HG03025 (cell line): ENCODE measurements around the gene PRKCA.
A peak's percentile ranks its signal among the peaks of the same experiment; 100 is the strongest.

ENCODE experiments used
- ATAC-seq: cut with Tn5 transposase; IDR thresholded peaks from one replicate; pipeline ENCODE4 v1.9.1; 2021; ENCODE audit warnings: mild to moderate bottlenecking, moderate library complexity; ENCODE audit not compliant: unreplicated experiment, low FRiP score

Gene PRKCA

DNA sequence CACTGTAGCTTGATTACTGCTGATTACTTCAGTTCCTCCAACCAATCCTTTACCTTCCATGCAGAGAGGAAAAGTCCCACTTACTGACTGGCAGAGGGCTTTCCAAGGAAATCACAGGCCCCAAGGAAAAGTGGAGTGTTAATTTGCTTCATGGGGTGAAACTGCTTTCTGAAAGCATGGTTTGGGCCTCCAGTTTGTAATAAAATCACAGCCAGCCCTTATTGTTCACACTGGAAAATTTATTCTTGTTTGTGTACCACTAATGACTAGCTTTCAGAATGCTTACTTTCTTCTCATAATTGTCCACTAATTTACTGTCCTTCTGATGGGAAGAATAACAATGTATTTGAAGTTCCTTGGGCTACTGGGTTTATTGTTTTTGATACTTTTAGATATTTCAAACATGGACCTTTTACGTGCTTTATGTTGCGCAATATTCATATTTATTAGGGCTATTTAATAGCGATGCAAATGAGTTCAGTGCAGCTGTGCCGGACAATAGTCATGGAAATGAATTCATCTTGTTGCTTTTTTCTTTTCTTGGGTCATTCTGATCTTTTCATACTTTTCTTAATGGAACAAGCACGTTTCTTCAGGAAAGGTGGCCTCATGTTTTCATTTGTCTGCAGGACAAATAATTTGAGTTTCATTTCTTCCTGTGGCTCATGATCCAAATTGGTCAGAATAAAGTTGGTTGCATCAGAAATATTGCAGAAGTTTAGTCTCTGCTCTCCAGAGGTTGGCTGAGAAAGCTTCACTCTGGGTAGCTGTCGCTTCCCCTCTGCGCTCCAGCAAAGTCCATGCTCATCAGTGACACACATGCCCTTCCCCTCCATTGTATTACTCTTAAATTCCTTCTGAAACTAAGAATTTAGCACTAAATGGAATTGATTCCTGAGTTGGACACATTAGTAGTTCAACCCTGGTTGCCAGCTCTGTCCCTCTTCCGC lies 128.7 kb downstream of the PRKCA start:
- ATAC-seq, result no peak

DNA sequence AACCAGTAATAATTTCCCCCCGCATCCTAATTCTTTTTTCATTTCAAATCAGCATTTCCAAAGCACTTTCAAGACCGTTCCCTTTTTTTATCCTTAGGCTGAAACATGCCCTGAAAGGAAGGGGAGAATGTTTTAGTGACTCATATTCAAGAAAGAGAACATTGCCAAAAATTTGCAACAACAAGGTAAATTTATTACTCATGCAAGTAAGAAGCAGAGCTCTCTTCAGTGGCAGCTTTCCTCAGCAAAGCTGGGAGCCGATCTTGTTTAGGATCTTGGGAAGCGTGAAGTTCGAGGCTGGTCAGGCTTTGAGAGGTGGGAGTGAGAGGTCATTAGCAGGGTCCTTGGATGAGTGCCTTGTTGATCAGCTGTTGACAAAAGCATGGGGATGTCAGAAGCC lies 129.5 kb downstream of the PRKCA start:
- ATAC-seq, result no peak

DNA sequence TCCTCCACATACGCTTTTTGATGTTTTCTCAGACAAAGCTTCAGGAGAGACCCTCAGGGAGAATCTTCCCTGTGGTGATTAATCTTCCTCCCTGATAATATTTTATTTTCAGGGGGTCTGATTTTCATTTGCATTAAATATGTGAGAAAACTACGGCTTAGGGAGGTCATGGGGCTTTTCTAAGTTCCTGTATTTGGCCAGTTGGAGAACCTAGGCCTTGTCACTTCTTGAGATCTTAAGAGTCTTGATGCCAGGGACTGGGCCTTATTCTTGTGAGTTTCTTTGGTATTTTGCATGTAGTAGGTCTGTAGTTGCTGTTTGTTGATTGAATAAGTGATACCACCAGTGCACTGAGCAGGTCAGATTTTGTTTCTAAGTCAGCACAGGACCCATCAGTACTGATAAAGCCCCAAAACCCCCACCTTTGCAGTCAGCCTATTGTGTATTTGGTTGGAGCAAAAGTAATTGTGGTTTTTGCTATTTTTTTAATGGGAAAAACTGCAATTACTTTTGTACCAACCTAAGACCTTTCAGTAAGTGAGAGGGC lies 130.1 kb downstream of the PRKCA start:
- no peak for ATAC-seq

DNA sequence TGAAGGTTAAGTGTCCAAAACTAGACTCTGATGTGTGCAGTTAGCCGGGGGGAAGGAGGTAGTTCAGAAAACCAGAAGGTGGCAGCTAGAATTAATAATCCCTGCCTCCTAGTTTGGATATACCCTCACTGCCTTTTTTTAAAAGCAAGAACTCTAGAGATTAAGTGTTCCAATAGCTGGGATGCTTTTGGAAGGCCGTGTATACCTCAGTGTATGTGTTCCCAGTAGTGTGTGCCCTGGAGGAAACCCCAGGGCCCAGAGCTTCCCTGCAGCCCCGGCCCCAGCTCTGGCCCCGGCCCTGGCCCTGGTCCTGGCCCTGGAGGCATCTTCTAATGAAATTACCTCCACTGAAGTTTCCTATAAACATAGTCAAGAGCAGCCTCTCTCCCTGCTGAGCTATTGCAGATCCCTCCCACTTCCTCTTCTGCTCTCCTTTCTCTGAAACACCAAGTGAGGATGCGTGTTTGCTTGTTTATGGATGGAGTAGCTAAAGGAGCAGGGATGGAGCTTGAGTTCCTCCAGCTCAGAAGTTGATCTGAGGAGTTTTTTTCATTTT lies 130.7 kb downstream of the PRKCA start:
- ATAC-seq, result no peak

DNA sequence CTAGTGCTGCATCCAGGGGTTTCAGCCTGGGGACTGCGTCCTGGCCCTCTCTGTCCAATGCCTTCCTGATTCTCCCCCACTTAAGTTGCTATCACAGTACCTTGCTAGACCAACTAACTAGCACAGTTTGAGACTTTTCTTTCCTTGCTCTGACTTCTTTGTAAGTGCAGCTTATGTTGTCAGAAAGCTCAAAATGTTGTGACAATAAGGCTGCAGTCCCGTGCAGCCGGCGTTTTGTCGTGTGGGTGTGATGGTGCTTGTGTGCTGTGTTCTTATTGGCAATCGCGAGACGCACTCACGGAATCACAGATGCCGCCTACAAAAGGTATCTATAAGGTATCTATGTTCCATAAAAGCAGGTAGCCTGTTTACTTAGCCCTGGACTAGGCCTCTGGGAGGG lies 132.8 kb downstream of the PRKCA start:
- ATAC-seq, result no peak

DNA sequence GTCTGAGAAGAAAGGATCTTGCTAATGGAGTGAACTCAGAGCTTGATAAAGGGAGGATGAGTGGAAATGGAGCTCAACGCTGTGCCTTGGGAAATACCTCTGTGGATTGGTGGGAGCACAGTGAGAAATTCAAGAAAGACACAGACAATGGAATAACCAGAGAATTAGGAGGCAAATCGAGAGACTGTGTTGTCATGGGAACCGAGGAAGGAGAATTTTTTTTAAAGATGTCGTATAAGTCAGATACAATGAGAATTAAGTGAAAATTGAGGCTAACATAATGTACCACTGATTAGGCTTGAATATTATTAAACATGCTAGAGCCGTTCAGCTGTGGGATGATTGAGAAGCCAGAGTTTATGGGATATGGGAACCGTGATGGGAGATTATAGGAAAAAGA lies 134.2 kb downstream of the PRKCA start:
- no peak for ATAC-seq

DNA sequence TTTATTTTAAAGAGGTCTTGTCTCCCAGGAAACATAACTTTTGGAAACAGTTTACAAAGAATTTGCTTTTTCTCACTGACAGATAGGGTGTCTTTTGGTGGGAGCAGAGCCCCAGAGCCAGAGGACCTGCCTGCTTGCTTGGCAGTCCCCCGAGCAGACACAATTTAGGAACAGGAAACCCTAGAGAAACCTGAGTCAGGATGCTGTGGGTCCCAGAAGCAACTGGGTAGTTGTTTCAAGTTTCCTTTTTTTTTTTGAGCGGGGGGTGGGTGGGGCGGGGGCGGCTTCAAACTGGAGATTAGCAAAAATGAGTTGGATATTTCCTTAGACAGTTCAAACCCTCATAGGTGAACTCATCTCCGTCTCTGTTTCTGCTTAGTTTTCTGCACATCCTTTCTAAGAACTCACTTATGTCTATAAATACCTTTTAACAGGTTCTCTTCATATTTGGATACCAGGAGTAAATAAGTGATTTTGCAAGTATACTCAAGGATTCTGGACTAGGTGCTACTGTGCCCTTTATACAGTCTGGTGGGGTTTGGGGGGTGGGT lies 135.1 kb downstream of the PRKCA start:
- no peak for ATAC-seq

DNA sequence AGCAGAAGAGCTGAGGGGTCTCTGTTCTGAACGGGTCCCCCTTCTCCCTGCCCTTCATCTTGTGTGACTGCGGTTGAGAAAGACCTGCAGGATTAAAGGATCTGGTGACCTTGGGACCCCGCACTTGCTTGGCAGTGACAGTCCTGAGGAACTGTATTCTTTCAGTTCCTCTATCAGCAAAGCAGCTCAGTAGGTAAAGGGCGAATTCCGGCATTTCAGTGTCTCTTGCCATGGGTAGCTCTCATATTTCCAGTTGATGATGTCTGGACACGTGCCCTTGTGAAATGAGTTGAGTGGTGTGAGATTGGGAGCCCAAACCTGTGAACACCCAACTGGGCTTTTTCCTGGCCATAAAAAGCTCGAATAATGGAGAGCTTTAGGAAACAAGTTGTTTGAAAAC lies 135.7 kb downstream of the PRKCA start:
- no peak for ATAC-seq

DNA sequence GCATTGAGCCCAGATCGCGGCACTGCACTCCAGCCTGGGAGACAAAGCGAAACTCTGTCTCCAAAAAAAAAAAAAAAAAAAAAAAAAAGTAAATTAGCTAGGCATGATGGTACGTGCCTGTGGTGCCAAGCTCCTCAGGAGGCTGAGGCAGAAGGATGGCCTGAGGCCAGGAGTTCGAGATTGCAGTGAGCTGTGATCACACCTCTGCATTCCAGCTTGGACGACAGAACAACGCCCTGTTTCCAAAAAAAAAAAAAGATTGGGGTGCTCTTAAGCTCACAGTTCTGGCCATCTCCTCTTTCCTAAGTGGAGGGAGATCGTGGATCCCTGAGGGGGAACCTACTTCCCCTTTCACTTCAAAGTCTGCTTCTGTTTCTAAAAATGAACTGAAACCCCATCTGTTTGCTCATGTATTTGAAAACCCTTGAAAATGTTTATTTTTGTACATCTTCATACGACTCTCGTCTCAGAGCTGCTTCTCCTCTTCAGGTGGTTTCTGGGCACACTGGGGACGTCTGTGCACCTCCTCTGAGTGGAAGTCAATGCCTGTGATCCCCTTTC lies 138.8 kb downstream of the PRKCA start:
- ATAC-seq, result peak; percentile 85

DNA sequence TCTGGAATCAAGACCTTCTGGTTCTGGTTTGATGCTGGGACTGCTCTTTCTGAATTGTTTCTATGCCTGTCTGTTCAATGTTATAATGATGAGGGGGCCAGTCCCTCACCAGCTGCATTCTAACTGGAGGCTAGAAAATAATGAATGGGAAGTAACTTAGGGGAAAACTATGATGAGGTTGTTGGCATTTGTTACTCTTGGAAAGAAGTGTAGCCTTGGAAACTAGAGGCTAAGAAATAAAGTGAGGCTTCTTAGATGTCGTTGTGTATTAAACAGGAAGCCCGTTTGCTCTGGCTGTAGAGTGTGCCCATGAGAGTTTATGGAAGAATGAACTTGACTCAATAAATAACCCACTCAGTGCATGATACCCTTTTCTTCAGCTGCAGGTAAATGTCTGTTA lies 140.8 kb downstream of the PRKCA start:
- no peak for ATAC-seq

DNA sequence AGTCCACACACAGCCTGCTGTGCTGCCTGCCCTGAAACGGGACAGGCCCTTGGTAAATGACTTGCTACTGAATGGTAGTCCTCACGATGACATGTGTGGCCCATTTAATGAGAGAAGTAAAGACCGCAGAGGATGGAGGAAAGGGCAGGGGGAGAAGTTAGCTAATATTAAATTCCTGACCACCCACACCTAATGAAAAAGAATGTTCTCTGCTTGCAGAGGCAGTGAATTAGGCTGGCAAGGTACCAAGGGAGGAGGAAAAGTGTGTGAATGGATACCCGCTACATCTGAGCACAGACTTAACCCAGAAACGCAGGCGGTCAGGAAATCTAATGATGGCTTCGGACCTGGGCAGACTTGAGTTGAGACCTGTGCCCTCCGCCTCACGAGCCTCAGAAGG lies 141.2 kb downstream of the PRKCA start:
- ATAC-seq, result no peak

DNA sequence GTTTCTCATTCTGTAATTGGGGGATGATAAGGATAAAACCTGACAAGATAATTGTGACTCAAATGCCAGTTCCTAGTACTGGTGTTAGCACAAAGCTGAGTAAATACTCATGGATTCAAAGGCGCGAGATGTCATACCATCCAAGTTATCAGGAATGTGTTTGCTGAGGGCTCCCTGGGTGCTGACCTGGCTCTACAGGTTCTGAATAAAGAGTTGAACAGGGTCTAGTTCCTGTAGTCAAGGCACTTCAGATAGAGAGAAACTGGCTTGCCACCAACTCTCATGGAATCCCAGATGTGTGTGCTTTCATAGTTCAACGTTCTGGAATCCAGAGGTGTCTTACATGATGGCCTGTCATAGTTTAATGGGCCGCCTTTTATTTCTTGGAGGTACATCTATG lies 141.6 kb downstream of the PRKCA start:
- ATAC-seq, result no peak

DNA sequence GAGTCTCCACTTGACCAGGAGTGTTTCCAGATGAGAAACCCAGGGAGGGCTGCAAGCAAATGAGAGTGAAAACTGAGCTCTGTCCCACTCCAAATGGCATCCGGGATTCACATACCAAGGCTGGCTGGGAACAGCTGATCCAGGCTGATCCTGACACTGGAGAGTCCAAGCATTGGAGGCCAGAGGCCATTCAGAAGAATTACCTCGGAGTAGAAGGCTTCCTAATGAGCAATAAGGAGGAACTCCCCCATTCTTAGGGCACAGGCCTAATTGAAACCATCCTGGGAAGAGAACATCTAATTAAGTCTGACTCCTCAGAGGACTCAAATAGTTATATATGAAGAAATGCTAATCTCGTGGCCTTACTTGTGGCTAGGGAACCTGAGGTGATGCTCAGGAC lies 142.8 kb downstream of the PRKCA start:
- no peak for ATAC-seq

DNA sequence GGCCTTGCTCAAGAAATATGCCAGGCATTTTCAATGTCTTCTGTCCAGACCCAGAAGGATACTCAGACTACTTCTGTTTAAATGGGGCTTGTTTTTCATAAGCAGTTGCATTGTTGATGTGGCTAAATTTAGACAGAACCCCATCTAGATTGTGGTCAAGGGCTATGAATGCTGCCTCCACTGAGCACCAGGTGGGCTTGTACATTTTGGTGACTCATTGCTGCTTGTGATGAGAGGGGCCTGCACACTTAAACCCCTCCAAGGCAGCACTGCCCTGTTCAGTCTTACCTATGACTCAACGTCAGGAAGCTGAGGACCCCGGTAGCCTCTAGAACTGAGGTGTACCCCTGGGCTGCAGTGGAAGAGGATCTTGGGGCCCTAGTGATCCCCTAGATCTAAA lies 144.0 kb downstream of the PRKCA start:
- no peak for ATAC-seq

DNA sequence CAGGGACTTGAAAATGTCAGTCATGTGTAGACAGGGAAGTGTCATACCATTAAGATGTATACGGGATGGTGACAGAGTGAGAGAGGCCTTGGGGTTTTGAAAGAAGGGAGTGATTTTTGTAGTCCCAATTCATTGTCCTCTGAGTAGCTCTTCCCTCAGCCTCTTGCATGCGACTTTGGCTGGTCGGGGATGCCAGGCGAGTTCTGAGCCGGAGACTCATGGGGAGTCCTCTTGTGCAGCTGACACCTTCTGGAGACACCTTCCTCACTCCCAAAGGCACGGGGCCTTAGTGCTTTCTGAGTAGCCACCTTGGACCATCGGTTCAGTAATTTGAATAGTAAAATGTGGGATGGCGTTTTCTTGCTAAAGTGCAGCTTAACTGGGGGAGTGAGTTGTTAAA lies 144.7 kb downstream of the PRKCA start:
- no peak for ATAC-seq

DNA sequence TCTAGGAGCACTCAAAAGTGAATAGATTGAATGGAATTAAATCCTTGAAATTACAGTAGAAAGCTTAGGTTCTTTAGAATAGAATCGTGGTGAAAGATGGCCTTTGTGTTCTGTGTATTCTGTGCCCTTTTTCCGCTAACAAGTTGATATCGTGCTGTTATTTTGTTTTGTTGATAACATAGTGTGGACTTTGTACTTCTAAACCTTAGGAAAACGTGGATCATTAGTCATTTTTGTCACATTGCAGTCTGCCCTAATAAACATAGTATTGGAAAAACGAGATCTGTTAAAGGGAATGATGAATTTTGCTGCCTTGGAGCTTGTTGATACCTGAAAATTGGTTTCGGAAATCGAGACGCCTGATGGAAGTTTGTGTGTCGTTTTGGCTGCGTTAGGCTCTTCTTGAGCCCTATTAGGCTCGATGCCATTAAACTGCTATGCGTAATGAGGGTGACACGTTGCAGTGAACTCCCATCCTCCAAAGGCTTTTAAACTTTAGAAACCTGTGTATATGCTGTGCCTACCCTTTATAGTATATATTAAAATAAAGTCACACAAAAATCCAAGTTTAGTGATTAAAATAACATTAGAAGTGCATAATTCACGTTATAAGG lies 145.7 kb downstream of the PRKCA start:
- no peak for ATAC-seq

DNA sequence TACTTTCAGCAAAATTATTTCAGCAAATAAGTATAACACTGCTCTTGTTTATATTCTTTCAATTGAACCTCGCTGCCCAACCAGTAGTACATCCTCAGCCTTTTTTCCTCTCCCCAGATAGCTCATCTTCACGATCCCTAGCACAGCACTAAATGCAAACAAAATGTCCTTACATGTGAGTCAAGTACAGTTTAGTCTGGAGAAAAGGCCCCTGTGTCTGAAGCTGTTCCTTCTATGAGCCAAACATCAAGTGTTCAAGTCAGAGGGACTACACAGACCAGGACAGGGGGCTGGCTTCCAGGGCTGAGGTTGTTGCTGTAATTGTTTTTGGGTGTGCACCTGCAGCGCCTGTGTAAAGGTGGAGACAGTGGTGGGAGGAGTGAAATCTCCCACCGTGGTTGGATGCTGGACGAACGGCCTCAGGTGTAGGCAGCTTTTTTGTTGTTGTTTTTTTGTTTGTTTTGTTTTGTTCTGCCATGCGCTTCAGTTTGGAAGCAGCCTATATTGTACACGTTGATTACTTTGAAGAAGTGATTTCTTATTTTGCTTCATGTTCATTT lies 147.1 kb downstream of the PRKCA start:
- no peak for ATAC-seq

DNA sequence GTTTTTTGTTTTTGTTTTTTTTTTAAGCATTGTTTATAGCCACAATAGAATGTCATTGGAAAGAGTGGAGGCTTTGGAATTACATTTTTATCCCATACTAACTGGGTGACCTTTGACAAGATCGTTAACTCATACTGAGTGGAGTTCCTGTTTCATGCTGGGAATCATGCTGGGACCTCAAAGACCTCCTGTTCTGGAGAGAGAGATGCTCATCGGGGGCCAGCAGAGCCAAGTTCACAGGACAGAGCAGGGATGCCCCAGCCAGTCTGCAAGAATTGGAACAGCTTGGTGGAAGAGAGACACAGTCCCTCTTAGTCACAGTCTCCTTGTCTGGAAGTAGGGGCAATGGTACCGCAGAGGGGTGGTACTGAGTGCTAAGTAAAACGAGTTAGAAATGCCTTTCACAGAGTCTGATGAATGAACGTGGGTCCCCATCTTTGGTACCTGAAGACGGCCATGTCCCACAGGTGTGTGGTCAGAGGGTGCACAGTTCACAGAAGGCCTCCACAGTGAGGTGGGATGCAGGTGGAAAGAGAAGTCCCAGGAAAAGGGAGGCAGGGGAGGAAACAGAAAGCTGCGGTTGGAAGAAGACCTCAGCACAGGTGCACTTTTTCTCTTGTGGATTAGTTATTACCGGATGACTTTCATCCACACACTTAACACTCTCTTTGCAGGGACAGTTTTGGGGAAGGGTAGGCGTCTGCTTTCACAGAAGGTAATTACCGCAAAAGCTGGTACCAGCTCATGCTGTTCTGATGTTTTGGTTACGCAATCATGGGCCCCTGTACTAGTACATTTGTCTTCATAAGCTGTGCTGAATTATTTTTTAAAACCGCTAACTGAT lies 147.8 kb downstream of the PRKCA start:
- ATAC-seq, result no peak

DNA sequence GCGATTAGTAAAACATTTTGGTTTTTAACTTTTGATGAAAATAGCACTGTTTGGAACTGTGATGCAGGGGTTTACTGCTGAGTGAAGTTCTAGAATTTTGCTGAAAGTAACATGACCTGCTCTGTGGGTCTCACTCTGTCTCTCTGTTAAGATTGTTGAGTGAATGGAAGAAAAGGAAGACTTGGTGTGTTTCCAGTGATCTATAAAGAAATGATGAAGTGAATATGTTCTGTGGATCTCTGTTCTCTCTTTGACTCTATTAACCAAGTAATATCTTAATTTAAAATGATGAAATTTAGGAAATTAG lies 148.4 kb downstream of the PRKCA start:
- no peak for ATAC-seq
